T-cell (primary cell): Measurements from ENCODE around the gene GAREM2. TPM values are rescaled to one million over a fixed set of nuclear protein-coding genes. Genes with fewer than 3 reads are reported as not detected.

Source experiments
- ATAC-seq, 4 experiments: fragments of 200-7000 bp in 3 of 4; fragments of 150-1000 bp in 1 of 4; cut with Tn5 transposase; replicated peaks in 1 of 4; 1 replicate in 3 of 4; 2 replicates in 1 of 4; pipeline ENCODE4 v1.10.0; 2021; ENCODE audit warnings: moderate library complexity in 3 of 4, mild to moderate bottlenecking in 2 of 4, moderate number of reproducible peaks in 1 of 4
- CTCF ChIA-PET, 2 donors: fragments of 300-600 bp; sonication (Branson Sonifier 250); formaldehyde crosslinking; loops; one replicate each; lab custom pipeline; 2022; ENCODE audit warnings: antibody characterized with exemption in 2 of 2; lab: Charles Lee
- POLR2A ChIA-PET, 2 donors: fragments of 300-600 bp; sonication (Branson Sonifier 250); formaldehyde crosslinking; loops; one replicate each; lab custom pipeline; 2022; ENCODE audit warnings: antibody characterized with exemption in 2 of 2; lab: Charles Lee
- DNase-seq, 35 experiments: peaks; one replicate each; pipeline versions ENCODE4 v3.0.0 to v3.0.0-alpha.2; 2013 to 2023
- H3K27ac ChIP-seq: one replicate; pipeline ENCODE4 v1.5.1; 2013; ENCODE audit warnings: low read length
- H3K27me3 ChIP-seq, 2 experiments: replicated peaks in 1 of 2; 1 replicate in 1 of 2; 2 replicates in 1 of 2; pipeline versions ENCODE4 v1.6.1 to v1.7.0; 2013; ENCODE audit warnings: low read length in 1 of 2, mixed read lengths in 1 of 2; ENCODE audit not compliant: control insufficient read depth in 2 of 2, insufficient read depth in 2 of 2; ENCODE audit errors: extremely low read depth in 1 of 2
- H3K36me3 ChIP-seq, 2 donors: 1 replicate in 1 of 2; 2 replicates in 1 of 2; pipeline versions ENCODE4 v1.6.1 to v1.7.0; 2013; ENCODE audit warnings: low read length in 1 of 2; ENCODE audit not compliant: control insufficient read depth in 2 of 2, insufficient read depth in 1 of 2; ENCODE audit errors: extremely low read depth in 1 of 2
- H3K4me1 ChIP-seq, 2 experiments: 1 replicate in 1 of 2; 2 replicates in 1 of 2; pipeline versions ENCODE4 v1.6.1 to v1.7.0; 2013; ENCODE audit warnings: low read length in 2 of 2, mixed read lengths in 1 of 2; ENCODE audit not compliant: insufficient read depth in 2 of 2, control insufficient read depth in 1 of 2; ENCODE audit errors: extremely low read depth in 1 of 2
- H3K4me3 ChIP-seq, 2 donors: 1 replicate in 1 of 2; 2 replicates in 1 of 2; pipeline versions ENCODE4 v1.5.1 to v1.7.0; 2013; ENCODE audit warnings: mild to moderate bottlenecking in 2 of 2, low read length in 1 of 2, moderate library complexity in 1 of 2; ENCODE audit not compliant: control insufficient read depth in 1 of 2; ENCODE audit errors: extremely low read depth in 1 of 2
- H3K9me3 ChIP-seq: 2 replicates; pipeline ENCODE4 v1.7.0; 2013
- H3K27ac Mint-ChIP-seq, 2 donors: one replicate each; pipeline ENCODE4 v1.8.0; 2020 to 2021; ENCODE audit warnings: mild to moderate bottlenecking in 2 of 2, mixed read lengths in 2 of 2
- H3K27me3 Mint-ChIP-seq, 2 donors: one replicate each; pipeline ENCODE4 v1.8.0; 2021 to 2022; ENCODE audit warnings: mixed read lengths in 2 of 2
- H3K36me3 Mint-ChIP-seq: one replicate; pipeline ENCODE4 v1.8.0; 2021; ENCODE audit warnings: mixed read lengths
- H3K4me1 Mint-ChIP-seq, 3 donors: one replicate each; pipeline ENCODE4 v1.8.0; 2020 to 2022; ENCODE audit warnings: mixed read lengths in 3 of 3, mild to moderate bottlenecking in 1 of 3
- H3K4me3 Mint-ChIP-seq, 3 donors: one replicate each; pipeline ENCODE4 v1.8.0; 2020 to 2022; ENCODE audit warnings: mild to moderate bottlenecking in 3 of 3, mixed read lengths in 3 of 3, moderate library complexity in 3 of 3
- H3K9me3 Mint-ChIP-seq, 3 donors: one replicate each; pipeline ENCODE4 v1.8.0; 2020 to 2022; ENCODE audit warnings: mixed read lengths in 3 of 3
- WGBS: methylation state at CpG from one replicate; pipeline ENCODE4 v1.1.5; 2013; ENCODE audit warnings: missing lambda C conversion rate; ENCODE audit not compliant: insufficient coverage; 5-methylcytosine and 5-hydroxymethylcytosine counted together
- total RNA-seq, 35 experiments: library from RNA in 6 of 35; stranded (reverse) in 6 of 35; fragments of 120-200 nt in 1 of 35; gene quantifications; one replicate each; pipeline versions ENCODE4 v1.2.1 to v1.2.4 and lab custom pipeline; 2013 to 2026

Gene GAREM2
- total RNA-seq, 5 donors from 2014 or later (not counting 1 experiment from before 2014, with no cell fraction given) = 2.9 to 9.1 (median 5.2) TPM

DNA sequence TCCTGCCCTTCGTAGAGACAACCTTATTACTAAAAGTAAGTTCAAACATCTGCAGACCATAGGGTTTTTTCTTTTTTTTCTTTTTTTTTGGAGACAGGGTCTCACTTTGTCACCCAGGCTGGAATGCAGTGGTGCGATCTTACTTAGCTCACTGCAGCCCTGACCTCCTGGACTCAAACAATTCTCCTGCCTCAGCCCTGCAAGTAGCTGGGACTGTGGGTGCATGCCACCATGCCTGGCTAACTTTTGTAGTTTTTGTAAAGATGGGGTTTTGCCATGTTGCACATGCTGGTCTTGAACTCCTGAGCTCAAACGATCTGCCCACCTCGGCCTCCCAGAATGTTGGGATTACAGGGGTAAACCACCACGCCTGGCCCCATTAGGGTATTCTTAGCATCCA, 39.1 kb downstream of the GAREM2 start:
- WGBS = no CpG with 5 or more reads among the region's 5 CpGs
- Mint-ChIP-seq H3K9me3 (no peaks in the 10 kb centered on the region), H3K27me3 (no peaks in the 10 kb centered on the region), H3K27ac (no peak overlapping the region), H3K4me1 (no peaks in the 10 kb centered on the region), H3K36me3 (peaks cover 71% of the 10 kb centered on the region), H3K4me3 (no peak overlapping the region)
- no peaks in the 10 kb centered on the region for H3K4me1 ChIP-seq
- ChIA-PET CTCF (no interaction called here), POLR2A (no interaction called here)
- H3K4me3 ChIP-seq = no peak overlapping the region
- no peaks in the 10 kb centered on the region for H3K9me3 ChIP-seq
- no peak for ATAC-seq
- H3K36me3 ChIP-seq = peaks cover 5 to 82% of the 10 kb centered on the region in 2 donors
- no peak for DNase-seq
- no peak overlapping the region for H3K27ac ChIP-seq
- H3K27me3 ChIP-seq = no peaks in the 10 kb centered on the region

DNA sequence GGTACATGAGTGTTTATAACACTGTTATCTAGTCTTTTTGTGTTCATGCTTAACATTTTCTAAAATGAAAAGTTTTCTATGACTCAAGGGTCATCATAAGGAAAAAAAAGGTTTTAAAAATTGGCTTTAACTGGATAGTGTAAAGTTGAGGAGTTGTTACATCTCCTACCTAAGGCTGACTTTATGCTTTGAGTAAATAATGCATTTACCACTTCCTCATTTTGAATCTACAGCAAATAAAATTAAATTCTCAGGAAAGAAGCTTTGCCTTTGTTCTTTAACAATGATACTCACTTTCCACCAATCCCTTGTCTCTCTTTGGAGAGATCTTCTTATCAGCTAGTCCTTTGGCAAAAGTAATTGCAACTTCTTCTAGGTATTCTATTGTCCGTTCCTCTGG, 41.9 kb downstream of the GAREM2 start:
- Histone ChIP-seq H3K27me3 (no peaks in the 10 kb centered on the region), H3K4me1 (no peaks in the 10 kb centered on the region), H3K36me3 (peaks cover 8 to 65% of the 10 kb centered on the region in 2 donors), H3K9me3 (no peaks in the 10 kb centered on the region), H3K27ac (no peak overlapping the region), H3K4me3 (no peak overlapping the region)
- peaks cover 57% of the 10 kb centered on the region for H3K36me3 Mint-ChIP-seq
- no peak overlapping the region for H3K4me3 Mint-ChIP-seq
- no peak for ATAC-seq
- ChIA-PET POLR2A (interaction anchor here (0.5 to 0.6 kb wide), 2 partner anchors 104 to 140 kb away, joined by 3 to 7 read pairs; no protein-coding TSS in a partner anchor), CTCF (interaction anchor here in 1 of 2 donors (0.5 kb wide), 1 partner anchor 20 kb away, joined by 3 read pairs; no protein-coding TSS in a partner anchor)
- no peaks in the 10 kb centered on the region for H3K4me1 Mint-ChIP-seq
- H3K27ac Mint-ChIP-seq = peak overlapping the region in 1 of 2 donors; percentile 8
- DNase-seq = no peak
- H3K9me3 Mint-ChIP-seq = no peaks in the 10 kb centered on the region
- no CpG with 5 or more reads among the region's 1 CpG for WGBS
- H3K27me3 Mint-ChIP-seq = no peaks in the 10 kb centered on the region

DNA sequence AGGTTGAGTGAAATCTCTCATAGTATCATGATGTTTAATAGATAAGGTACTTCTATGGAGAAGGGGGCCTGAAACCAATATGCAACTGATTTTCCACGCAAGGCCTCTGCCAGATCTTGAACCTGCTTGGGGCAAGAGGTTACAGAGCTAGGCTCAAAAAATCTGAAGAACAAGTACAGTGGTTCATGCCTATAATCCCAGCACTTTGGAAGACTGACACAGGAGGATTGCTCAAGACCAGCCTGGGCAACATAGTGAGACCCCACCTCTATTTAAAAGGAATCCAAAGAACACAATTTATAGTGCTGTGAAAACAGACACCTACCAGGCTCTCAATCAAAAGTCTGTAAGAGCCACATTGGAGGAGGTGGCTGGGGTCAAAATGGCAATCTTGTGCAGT, 42.9 kb downstream of the GAREM2 start:
- H3K9me3 Mint-ChIP-seq = no peaks in the 10 kb centered on the region
- no peak overlapping the region for H3K27ac ChIP-seq
- H3K4me3 Mint-ChIP-seq = no peak overlapping the region
- peaks cover 61% of the 10 kb centered on the region for H3K36me3 Mint-ChIP-seq
- H3K4me3 ChIP-seq = no peak overlapping the region
- CTCF ChIA-PET = interaction anchor here in 1 of 2 donors (0.8 kb wide), 1 partner anchor 421 kb away, joined by 3 read pairs; no protein-coding TSS in a partner anchor
- no CpG with 5 or more reads among the region's 1 CpG for WGBS
- peak overlapping the region in 1 of 2 donors; percentile 8 for H3K27ac Mint-ChIP-seq
- H3K27me3 ChIP-seq = no peaks in the 10 kb centered on the region
- no peak for DNase-seq
- no peaks in the 10 kb centered on the region for H3K27me3 Mint-ChIP-seq
- H3K4me1 Mint-ChIP-seq = no peaks in the 10 kb centered on the region
- H3K36me3 ChIP-seq = peaks cover 8 to 62% of the 10 kb centered on the region in 2 donors
- POLR2A ChIA-PET = no interaction called here
- H3K4me1 ChIP-seq = no peaks in the 10 kb centered on the region
- H3K9me3 ChIP-seq = no peaks in the 10 kb centered on the region
- ATAC-seq = no peak

DNA sequence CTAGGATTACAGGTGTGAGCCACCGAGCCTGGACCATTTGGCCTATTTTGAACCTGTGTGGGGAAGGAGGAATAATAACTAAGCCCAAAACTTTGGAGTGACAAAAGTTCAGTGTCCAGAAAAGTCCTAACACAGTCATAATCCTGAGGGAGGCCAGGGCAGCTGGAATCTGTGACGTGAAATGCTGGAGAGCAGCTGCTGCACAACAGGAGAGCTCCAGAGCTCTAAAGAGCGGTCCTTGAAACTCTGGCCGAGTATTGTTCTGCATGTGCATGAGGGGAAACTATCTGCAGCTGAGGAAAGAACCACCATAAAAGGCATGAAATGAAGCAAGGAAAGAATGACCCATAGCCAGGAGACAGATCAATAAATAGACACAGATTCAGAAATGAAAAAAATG, 43.7 kb downstream of the GAREM2 start:
- Histone ChIP-seq H3K9me3 (no peaks in the 10 kb centered on the region), H3K27me3 (no peaks in the 10 kb centered on the region), H3K36me3 (peaks cover 8 to 55% of the 10 kb centered on the region in 2 donors), H3K27ac (no peak overlapping the region), H3K4me1 (no peaks in the 10 kb centered on the region), H3K4me3 (no peak overlapping the region)
- no peak overlapping the region for H3K4me3 Mint-ChIP-seq
- CTCF ChIA-PET = interaction anchor here in 1 of 2 donors (0.6 kb wide), 1 partner anchor 120 kb away, joined by 3 read pairs; no protein-coding TSS in a partner anchor
- WGBS = 100% methylated on average over 4 of the region's 4 CpGs
- H3K27ac Mint-ChIP-seq = no peak overlapping the region
- H3K4me1 Mint-ChIP-seq = no peaks in the 10 kb centered on the region
- no peaks in the 10 kb centered on the region for H3K27me3 Mint-ChIP-seq
- H3K36me3 Mint-ChIP-seq = peaks cover 59% of the 10 kb centered on the region
- DNase-seq = no peak
- no peaks in the 10 kb centered on the region for H3K9me3 Mint-ChIP-seq
- ATAC-seq = no peak
- POLR2A ChIA-PET = no interaction called here

DNA sequence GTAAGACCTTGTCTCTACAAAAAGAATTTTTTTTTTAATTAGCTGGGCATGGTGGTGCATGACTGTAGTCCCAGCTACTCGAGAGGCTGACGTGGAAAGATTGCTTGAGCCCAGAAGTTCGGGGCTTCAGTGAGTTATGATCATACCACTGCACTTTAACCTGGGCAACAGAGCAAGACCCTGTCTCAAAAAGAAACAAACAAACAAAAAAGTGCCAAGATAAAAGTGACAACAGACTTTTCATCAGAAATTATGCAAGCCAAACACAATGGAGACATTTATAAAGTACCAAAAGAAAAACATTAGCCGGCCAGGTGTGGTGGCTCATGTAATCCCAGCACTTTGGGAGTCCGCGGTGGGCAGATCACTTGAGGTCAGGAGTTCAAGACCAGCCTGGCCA, 44.8 kb downstream of the GAREM2 start:
- WGBS = 87% methylated on average over 3 of the region's 6 CpGs
- DNase-seq (no peak), ATAC-seq (no peak)
- Mint-ChIP-seq H3K9me3 (no peaks in the 10 kb centered on the region), H3K36me3 (peaks cover 54% of the 10 kb centered on the region), H3K4me1 (no peaks in the 10 kb centered on the region), H3K27me3 (no peaks in the 10 kb centered on the region), H3K27ac (no peak overlapping the region), H3K4me3 (no peak overlapping the region)
- Histone ChIP-seq H3K4me3 (no peak overlapping the region), H3K4me1 (no peaks in the 10 kb centered on the region), H3K36me3 (peaks cover 5 to 55% of the 10 kb centered on the region in 2 donors), H3K27ac (no peak overlapping the region), H3K27me3 (no peaks in the 10 kb centered on the region), H3K9me3 (no peaks in the 10 kb centered on the region)
- POLR2A ChIA-PET = no interaction called here
- CTCF ChIA-PET = no interaction called here

DNA sequence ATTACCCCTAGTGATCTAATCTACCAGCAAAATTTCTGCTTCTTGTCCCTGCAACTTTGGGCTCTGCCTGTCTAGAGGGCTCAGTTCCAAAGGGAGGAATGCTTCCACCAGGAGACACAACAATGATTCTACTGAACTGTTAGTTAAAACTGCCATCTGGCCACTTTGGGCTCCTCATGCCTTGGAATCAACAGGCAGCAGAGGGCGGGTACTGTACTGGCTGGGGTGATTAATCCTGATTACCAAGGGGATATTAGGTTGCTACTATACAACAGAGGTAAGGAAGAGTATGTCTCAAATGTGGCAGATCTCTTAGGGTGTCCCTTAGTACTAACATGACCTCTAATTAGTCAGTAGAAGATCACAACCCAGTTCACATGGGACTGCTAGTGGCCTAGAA, 50.1 kb downstream of the GAREM2 start:
- H3K27ac ChIP-seq = no peak overlapping the region
- H3K27me3 ChIP-seq = no peaks in the 10 kb centered on the region
- H3K27ac Mint-ChIP-seq = no peak overlapping the region
- no peak overlapping the region for H3K4me3 ChIP-seq
- DNase-seq = no peak
- H3K4me1 Mint-ChIP-seq = no peaks in the 10 kb centered on the region
- WGBS = no CpG with 5 or more reads among the region's 1 CpG
- no peaks in the 10 kb centered on the region for H3K4me1 ChIP-seq
- H3K9me3 Mint-ChIP-seq = peaks cover 0 to 3% (median 0%) of the 10 kb centered on the region in 3 donors
- peaks cover 3 to 29% of the 10 kb centered on the region in 2 donors for H3K36me3 ChIP-seq
- peaks cover 48% of the 10 kb centered on the region for H3K36me3 Mint-ChIP-seq
- no peak for ATAC-seq
- no peaks in the 10 kb centered on the region for H3K27me3 Mint-ChIP-seq
- ChIA-PET POLR2A (no interaction called here), CTCF (no interaction called here)
- H3K9me3 ChIP-seq = no peaks in the 10 kb centered on the region
- no peak overlapping the region for H3K4me3 Mint-ChIP-seq
